GM18858 (cell line): ENCODE data around the gene CDR2L.
"Not testable (repeated sequence)": the region's sequence is repeated elsewhere in the genome, so short reads cannot be mapped to it uniquely, and the experiment has no call there.

Experiments
- ATAC-seq: cut with Tn5 transposase; IDR thresholded peaks from one replicate; pipeline ENCODE4 v1.9.1; 2021; ENCODE audit not compliant: unreplicated experiment

Gene CDR2L

GRCh38 chr17:74959826-74960515 lies 27.5 kb upstream of the CDR2L start:
- ATAC-seq, result no peak

- ATAC-seq, result no peak
Observed at GRCh38 chr17:74960570-74961342, 26.7 kb upstream of the CDR2L start.

- no peak for ATAC-seq
Observed at GRCh38 chr17:74961657-74962350, 25.6 kb upstream of the CDR2L start.

GRCh38 chr17:74962622-74963394 lies 24.6 kb upstream of the CDR2L start:
- ATAC-seq, result no peak

- ATAC-seq, result no peak
Observed at GRCh38 chr17:74963656-74964055, 23.8 kb upstream of the CDR2L start.

- no peak for ATAC-seq
Observed at GRCh38 chr17:74964246-74964761, 23.1 kb upstream of the CDR2L start.

- ATAC-seq, result no peak
Observed at GRCh38 chr17:74964988-74965622, 22.3 kb upstream of the CDR2L start.

GRCh38 chr17:74968361-74968780 lies 19.1 kb upstream of the CDR2L start:
- no peak for ATAC-seq

GRCh38 chr17:74969501-74969900 lies 17.9 kb upstream of the CDR2L start:
- not testable (repeated sequence) for ATAC-seq

- ATAC-seq, result no peak
Observed at GRCh38 chr17:74970395-74970794, 17.0 kb upstream of the CDR2L start.

- no peak for ATAC-seq
Observed at GRCh38 chr17:74971069-74971841, 16.2 kb upstream of the CDR2L start.

- no peak for ATAC-seq
Observed at GRCh38 chr17:74971842-74972106, 15.7 kb upstream of the CDR2L start.

GRCh38 chr17:74972107-74972972 lies 15.1 kb upstream of the CDR2L start, which contains the start of gene HID1:
Gene HID1 (minus strand): TSS chr17:74972759. CDS start chr17:74972656, 103 bp downstream.
- no peak for ATAC-seq

- ATAC-seq, result no peak
Observed at GRCh38 chr17:74972973-74973328, 14.5 kb upstream of the CDR2L start.

- no peak for ATAC-seq
Observed at GRCh38 chr17:74975943-74976342, 11.5 kb upstream of the CDR2L start.

- ATAC-seq, result no peak
Observed at GRCh38 chr17:74977802-74978201, 9.6 kb upstream of the CDR2L start.

GRCh38 chr17:74978240-74978639 lies 9.2 kb upstream of the CDR2L start:
- ATAC-seq, result no peak

GRCh38 chr17:74979408-74980146 lies 7.9 kb upstream of the CDR2L start:
- ATAC-seq, result no peak
